ENCODE measurements around the gene LGALS8.
"Not testable (repeated sequence)": the region's sequence is repeated elsewhere in the genome, so short reads cannot be mapped to it uniquely, and the experiment has no call there.

Gene LGALS8

DNA sequence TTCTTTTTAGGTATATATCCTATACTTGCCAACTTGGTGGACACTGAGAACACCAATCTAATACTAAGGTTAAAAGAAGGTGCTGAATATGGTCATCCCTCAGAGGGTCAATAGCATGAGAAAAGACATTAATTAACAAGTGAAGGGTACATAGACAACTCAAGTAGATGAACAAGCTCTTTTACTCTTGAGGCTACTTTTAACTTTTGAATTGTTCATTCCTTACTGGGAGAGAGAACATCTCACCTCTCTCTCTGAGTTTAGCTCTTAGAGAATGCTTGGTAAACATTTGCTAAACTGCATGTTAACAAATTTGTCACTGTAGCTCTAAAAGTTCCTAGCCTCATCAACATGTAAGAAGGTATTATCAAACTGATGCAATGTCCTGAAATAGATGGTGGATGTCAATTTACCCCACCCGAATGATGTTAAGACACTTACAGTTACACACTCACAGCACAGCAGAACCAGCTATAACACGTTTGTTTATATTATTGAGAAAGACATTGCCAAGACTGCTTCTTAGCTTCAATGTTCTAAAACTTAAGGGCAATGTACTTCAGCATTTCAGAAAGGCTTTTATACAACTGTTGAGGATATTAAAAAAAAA lies 44.6 kb downstream of the LGALS8 start:
- H3K36me3 ChIP-seq (ENCODE audit: control insufficient read depth, low read depth, low read length): peaks cover 94% of the 10 kb centered on the region
- no peak overlapping the region for H3K4me3 ChIP-seq (ENCODE audit: low read length)
- H3K9ac ChIP-seq (ENCODE audit: low read length): no peak overlapping the region
- no peaks in the 10 kb centered on the region for H3K9me3 ChIP-seq (ENCODE audit: control insufficient read depth, low read depth, low read length)
- H3K27me3 ChIP-seq (ENCODE audit: control insufficient read depth, insufficient read depth, low read length): no peaks in the 10 kb centered on the region
- no peaks in the 10 kb centered on the region for H3K4me1 ChIP-seq (ENCODE audit: control insufficient read depth, low read depth, low read length)
- no peak overlapping the region for H3K27ac ChIP-seq (ENCODE audit: low read length)

DNA sequence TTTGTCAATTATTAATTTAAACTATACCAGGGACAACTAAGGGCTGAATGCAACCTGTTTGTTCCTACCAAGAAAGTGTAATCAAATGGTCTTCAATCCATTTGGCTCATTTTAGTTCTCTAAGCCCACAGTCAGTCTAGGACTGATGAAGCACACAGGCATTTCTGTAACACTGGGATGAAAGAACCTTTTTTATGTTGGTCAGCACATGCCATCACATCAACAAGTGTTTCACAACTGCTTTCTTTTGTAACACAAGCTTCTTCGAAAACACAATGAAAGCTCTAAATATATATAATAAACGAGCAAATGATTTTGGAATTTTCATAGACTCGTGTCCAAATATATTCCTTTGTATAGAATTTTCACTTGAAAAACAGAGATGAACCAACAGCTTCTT lies 51.7 kb downstream of the LGALS8 start:
- H3K9me3 ChIP-seq (ENCODE audit: control insufficient read depth, low read depth, low read length): no peaks in the 10 kb centered on the region
- H3K36me3 ChIP-seq (ENCODE audit: control insufficient read depth, low read depth, low read length): peaks cover 83% of the 10 kb centered on the region
- no peak overlapping the region for H3K4me3 ChIP-seq (ENCODE audit: low read length)
- H3K4me1 ChIP-seq (ENCODE audit: control insufficient read depth, low read depth, low read length): no peaks in the 10 kb centered on the region
- H3K27me3 ChIP-seq (ENCODE audit: control insufficient read depth, insufficient read depth, low read length): no peaks in the 10 kb centered on the region
- no peak overlapping the region for H3K9ac ChIP-seq (ENCODE audit: low read length)
- H3K27ac ChIP-seq (ENCODE audit: low read length): no peak overlapping the region

DNA sequence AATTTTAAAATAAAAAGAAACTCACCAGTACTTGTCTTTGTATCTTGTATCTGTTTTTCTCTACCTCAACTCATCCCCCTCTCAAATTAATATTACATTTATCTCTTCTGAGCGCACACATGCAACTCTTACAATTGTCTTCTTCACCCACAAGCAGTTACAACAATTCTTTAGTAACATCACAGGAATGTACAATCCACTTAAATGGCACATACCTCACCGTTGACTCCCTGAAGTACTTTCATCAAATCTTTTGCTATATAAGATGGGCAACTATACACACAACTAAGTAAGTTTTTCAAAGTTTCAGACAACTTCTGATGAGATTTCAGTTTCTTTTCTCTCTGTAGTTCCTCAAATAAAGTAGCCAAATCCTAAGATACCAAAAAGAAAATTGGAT lies 52.2 kb downstream of the LGALS8 start:
- no peak overlapping the region for H3K4me3 ChIP-seq (ENCODE audit: low read length)
- H3K27me3 ChIP-seq (ENCODE audit: control insufficient read depth, insufficient read depth, low read length): no peaks in the 10 kb centered on the region
- H3K27ac ChIP-seq (ENCODE audit: low read length): no peak overlapping the region
- no peak overlapping the region for H3K9ac ChIP-seq (ENCODE audit: low read length)
- H3K36me3 ChIP-seq (ENCODE audit: control insufficient read depth, low read depth, low read length): peaks cover 80% of the 10 kb centered on the region
- H3K4me1 ChIP-seq (ENCODE audit: control insufficient read depth, low read depth, low read length): no peaks in the 10 kb centered on the region
- no peaks in the 10 kb centered on the region for H3K9me3 ChIP-seq (ENCODE audit: control insufficient read depth, low read depth, low read length)

DNA sequence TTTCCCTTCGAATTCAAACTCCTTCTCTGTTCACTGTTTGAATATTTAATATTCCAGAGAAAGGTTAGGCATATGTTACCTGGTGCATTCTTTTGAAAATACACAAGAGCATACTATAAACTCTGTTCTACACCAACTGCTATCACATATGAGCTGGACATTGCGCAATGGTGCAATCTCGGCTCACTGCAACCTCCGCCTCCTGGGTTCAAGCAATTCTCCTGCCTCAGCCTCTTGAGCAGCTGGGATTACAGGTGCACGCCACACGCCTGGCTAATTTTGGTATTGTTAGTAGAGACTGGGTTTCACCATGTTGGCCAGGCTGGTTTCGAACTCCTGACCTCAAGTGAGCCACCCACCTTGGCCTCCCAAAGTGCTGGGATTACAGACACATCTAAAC lies 53.3 kb downstream of the LGALS8 start:
- peaks cover 80% of the 10 kb centered on the region for H3K36me3 ChIP-seq (ENCODE audit: control insufficient read depth, low read depth, low read length)

DNA sequence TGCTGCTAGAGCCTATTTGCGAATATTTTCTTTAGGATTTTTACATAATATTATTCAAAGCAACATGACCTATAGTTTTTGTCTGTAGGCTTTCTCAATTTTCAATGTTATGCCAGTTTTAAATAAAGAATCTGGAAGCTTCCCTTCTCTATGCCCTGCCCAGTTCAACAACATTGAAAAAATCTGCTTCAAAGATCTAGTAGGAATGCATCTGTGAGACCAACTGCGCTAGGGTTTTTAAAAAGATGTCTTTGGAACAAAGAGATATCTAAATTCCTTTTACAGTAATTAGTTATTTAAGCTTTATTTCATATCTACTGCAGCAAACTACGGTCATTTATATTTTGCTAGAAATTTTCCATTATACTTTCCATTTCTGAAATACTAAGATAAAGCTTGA lies 54.9 kb downstream of the LGALS8 start:
- no peaks in the 10 kb centered on the region for H3K9me3 ChIP-seq (ENCODE audit: control insufficient read depth, low read depth, low read length)
- H3K4me1 ChIP-seq (ENCODE audit: control insufficient read depth, low read depth, low read length): no peaks in the 10 kb centered on the region
- H3K36me3 ChIP-seq (ENCODE audit: control insufficient read depth, low read depth, low read length): peaks cover 74% of the 10 kb centered on the region
- H3K27me3 ChIP-seq (ENCODE audit: control insufficient read depth, insufficient read depth, low read length): no peaks in the 10 kb centered on the region
- no peak overlapping the region for H3K4me3 ChIP-seq (ENCODE audit: low read length)
- no peak overlapping the region for H3K9ac ChIP-seq (ENCODE audit: low read length)
- H3K27ac ChIP-seq (ENCODE audit: low read length): no peak overlapping the region

More for the DNA sequence above, 53.3 kb downstream of the LGALS8 start:
- H3K9me3 ChIP-seq (ENCODE audit: control insufficient read depth, low read depth, low read length); H3K27me3 ChIP-seq (ENCODE audit: control insufficient read depth, insufficient read depth, low read length); H3K4me1 ChIP-seq (ENCODE audit: control insufficient read depth, low read depth, low read length); H3K27ac ChIP-seq (ENCODE audit: low read length); H3K4me3 ChIP-seq (ENCODE audit: low read length); H3K9ac ChIP-seq (ENCODE audit: low read length): not testable (repeated sequence)

DNA sequence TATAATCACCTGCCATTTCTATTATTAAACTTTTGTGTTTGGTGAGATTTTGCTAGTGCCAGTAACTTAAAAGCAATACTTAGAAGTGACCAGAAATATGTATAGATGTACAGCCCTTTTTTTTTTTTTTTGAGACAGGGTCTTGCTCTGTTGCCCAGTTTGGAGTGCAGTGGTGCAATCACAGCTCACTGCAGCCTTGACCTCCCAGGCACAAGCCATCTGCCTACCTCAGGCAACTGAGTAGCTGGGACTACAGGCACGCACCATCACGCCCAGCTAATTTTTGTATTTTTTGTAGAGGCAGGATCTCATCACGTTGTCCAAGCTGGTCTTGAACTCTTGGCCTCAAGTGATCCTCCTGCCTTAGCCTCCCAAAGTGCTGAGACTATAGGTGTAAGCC lies 56.6 kb downstream of the LGALS8 start:
- not testable (repeated sequence) for H3K27me3 ChIP-seq (ENCODE audit: control insufficient read depth, insufficient read depth, low read length); H3K27ac ChIP-seq (ENCODE audit: low read length); H3K4me3 ChIP-seq (ENCODE audit: low read length); H3K9me3 ChIP-seq (ENCODE audit: control insufficient read depth, low read depth, low read length); H3K9ac ChIP-seq (ENCODE audit: low read length); H3K4me1 ChIP-seq (ENCODE audit: control insufficient read depth, low read depth, low read length)
- H3K36me3 ChIP-seq (ENCODE audit: control insufficient read depth, low read depth, low read length): peaks cover 76% of the 10 kb centered on the region

DNA sequence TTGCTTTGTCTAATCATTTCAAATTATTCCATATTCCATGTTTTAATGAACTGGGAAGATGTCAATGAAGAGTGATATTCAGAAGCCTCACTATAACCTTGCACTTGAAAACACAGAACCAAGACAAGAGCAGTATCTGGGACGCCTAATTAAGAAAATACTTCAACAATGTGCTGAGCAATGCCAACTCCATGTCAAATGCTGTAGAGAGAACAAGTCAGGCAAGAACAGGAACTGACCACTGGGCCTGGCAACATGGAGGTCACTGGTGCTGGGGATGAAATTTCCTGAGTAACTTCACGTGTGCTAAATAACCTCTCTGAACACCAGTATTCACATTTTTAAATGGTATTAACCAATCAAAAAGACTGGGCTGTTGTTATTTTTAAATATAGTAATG lies 57.7 kb downstream of the LGALS8 start:
- Histone ChIP-seq H3K4me1 (ENCODE audit: control insufficient read depth, low read depth, low read length) (no peaks in the 10 kb centered on the region), H3K27ac (ENCODE audit: low read length) (no peak overlapping the region), H3K27me3 (ENCODE audit: control insufficient read depth, insufficient read depth, low read length) (no peaks in the 10 kb centered on the region), H3K4me3 (ENCODE audit: low read length) (no peak overlapping the region), H3K36me3 (ENCODE audit: control insufficient read depth, low read depth, low read length) (peaks cover 76% of the 10 kb centered on the region), H3K9me3 (ENCODE audit: control insufficient read depth, low read depth, low read length) (no peaks in the 10 kb centered on the region), H3K9ac (ENCODE audit: low read length) (no peak overlapping the region)

DNA sequence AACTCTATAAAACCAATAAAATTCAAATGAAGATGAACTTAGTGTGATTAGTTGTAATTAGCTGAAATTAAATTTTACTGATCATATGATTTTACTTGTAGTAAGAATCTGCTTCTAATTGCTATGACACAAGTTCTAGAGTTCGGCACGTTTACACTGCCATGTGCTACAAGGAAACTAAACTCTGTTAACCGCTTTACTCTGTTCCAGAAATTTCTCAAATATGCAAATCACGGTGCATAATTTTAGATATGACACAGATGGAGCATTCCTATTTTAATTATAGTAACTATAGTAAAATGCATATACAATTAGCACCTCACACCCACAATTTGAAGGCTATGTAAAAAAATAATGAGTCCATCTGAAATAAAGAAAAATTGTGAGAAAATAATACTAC lies 65.7 kb downstream of the LGALS8 start:
- H3K9ac ChIP-seq (ENCODE audit: low read length): no peak overlapping the region
- H3K27ac ChIP-seq (ENCODE audit: low read length): no peak overlapping the region
- H3K9me3 ChIP-seq (ENCODE audit: control insufficient read depth, low read depth, low read length): no peaks in the 10 kb centered on the region
- H3K4me1 ChIP-seq (ENCODE audit: control insufficient read depth, low read depth, low read length): no peaks in the 10 kb centered on the region
- no peak overlapping the region for H3K4me3 ChIP-seq (ENCODE audit: low read length)
- peaks cover 97% of the 10 kb centered on the region for H3K36me3 ChIP-seq (ENCODE audit: control insufficient read depth, low read depth, low read length)
- H3K27me3 ChIP-seq (ENCODE audit: control insufficient read depth, insufficient read depth, low read length): no peaks in the 10 kb centered on the region

DNA sequence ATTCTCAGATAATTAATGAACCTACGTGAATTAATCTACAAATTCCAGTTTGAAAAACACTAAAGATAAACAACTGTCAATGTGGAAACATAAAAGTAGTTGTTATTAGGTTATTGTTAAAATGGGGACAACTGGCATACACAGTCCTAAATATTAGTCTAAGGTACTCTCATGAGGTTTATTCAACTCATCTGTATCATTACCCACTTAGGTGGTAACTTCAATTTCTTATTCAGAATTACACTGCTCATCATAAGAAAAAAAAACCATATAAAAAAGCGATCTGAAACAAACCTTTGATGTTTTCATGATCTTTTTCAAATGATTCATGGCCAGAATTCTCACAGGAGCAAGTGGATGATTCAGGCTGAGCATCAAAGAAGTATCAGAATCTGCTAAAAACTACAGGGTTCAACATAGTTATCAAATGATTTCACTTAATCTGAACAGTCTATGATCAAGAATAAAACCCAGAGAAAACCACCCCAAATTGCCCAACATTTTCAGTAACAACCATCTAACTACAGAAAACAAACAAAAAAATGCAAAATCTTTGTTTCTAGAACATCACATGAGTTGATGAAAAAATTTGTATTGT lies 66.9 kb downstream of the LGALS8 start:
- Histone ChIP-seq H3K4me1 (ENCODE audit: control insufficient read depth, low read depth, low read length) (no peaks in the 10 kb centered on the region), H3K27ac (ENCODE audit: low read length) (no peak overlapping the region), H3K4me3 (ENCODE audit: low read length) (no peak overlapping the region), H3K9me3 (ENCODE audit: control insufficient read depth, low read depth, low read length) (no peaks in the 10 kb centered on the region), H3K36me3 (ENCODE audit: control insufficient read depth, low read depth, low read length) (peaks cover 97% of the 10 kb centered on the region), H3K9ac (ENCODE audit: low read length) (no peak overlapping the region), H3K27me3 (ENCODE audit: control insufficient read depth, insufficient read depth, low read length) (no peaks in the 10 kb centered on the region)

DNA sequence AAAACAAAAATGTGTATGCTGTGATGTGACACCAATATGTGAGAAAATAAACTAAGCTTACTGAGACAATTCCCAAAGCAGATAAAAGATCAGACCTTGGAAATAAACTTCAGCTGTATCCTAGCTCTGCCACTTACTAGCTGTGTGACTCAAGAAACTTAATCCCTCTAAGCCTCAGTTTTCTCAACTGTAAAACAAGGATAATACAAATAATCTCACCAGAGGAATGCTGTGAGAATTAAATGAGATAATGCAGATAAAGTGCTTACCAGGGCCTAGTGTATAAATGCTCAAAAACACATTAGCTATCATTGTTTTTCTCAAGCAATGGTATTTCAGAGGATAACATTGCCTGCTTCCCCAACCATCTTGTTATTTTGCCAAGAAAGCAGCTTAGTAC lies 78.4 kb downstream of the LGALS8 start:
- Histone ChIP-seq H3K27me3 (ENCODE audit: control insufficient read depth, insufficient read depth, low read length) (no peaks in the 10 kb centered on the region), H3K9ac (ENCODE audit: low read length) (no peak overlapping the region), H3K4me3 (ENCODE audit: low read length) (no peak overlapping the region), H3K9me3 (ENCODE audit: control insufficient read depth, low read depth, low read length) (no peaks in the 10 kb centered on the region), H3K4me1 (ENCODE audit: control insufficient read depth, low read depth, low read length) (peaks cover 6% of the 10 kb centered on the region), H3K36me3 (ENCODE audit: control insufficient read depth, low read depth, low read length) (peaks cover 37% of the 10 kb centered on the region), H3K27ac (ENCODE audit: low read length) (no peak overlapping the region)

Measured in iPS-18a (cell line).